A549 (cell line): ENCODE data around the gene BTG4.

Source experiments
- CTCF ChIP-seq: fragments of >200 bp; sonication (Bioruptor Twin); formaldehyde crosslinking; IDR thresholded peaks from 3 replicates; pipeline ENCODE4 v1.5.1; 2016
- NFE2L2 ChIP-seq: fragments of 150-350 bp; conservative IDR thresholded peaks from 2 replicates; pipeline ENCODE4 v1.6.1; 2014; ENCODE audit warnings: low read length
- NPAS2 ChIP-seq: fragments of 250-450 bp; sonication (Bioruptor Pico); IDR thresholded peaks from 2 replicates; pipeline ENCODE4 v1.8.0; 2022; ENCODE audit warnings: mild to moderate bottlenecking, moderate library complexity, borderline replicate concordance
- POLR2A ChIP-seq: IDR thresholded peaks from 2 replicates; pipeline ENCODE4 v1.6.1; 2012; ENCODE audit warnings: mild to moderate bottlenecking, low read length
- TF ChIP-seq, protein P1 (sequence below): fragments of 250-450 bp; sonication (Bioruptor Pico); IDR thresholded peaks from 2 replicates; pipeline ENCODE4 v1.5.0; 2020; ENCODE audit warnings: low read depth, mild to moderate bottlenecking, moderate library complexity

- TF ChIP-seq CTCF = no peak
- TF ChIP-seq NPAS2 (CRISPR knock-in tag) = no peak
- no peak for TF ChIP-seq POLR2A
- TF ChIP-seq, protein P1, sequence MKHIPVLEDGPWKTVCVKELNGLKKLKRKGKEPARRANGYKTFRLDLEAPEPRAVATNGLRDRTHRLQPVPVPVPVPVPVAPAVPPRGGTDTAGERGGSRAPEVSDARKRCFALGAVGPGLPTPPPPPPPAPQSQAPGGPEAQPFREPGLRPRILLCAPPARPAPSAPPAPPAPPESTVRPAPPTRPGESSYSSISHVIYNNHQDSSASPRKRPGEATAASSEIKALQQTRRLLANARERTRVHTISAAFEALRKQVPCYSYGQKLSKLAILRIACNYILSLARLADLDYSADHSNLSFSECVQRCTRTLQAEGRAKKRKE (CRISPR knock-in tag) = no peak
- TF ChIP-seq NFE2L2 = no peak
These were observed 6.5 kb upstream of the BTG4 start for GRCh38 chr11:111518668-111519067.
